HG02970 (cell line): ENCODE measurements around the gene MED12L.

Experiments
- ATAC-seq: cut with Tn5 transposase; IDR thresholded peaks from one replicate; pipeline ENCODE4 v1.9.1; 2021; ENCODE audit warnings: mild to moderate bottlenecking, moderate library complexity, moderate number of reproducible peaks; ENCODE audit not compliant: unreplicated experiment, low FRiP score

MED12L gene

GRCh38 chr3:151477591-151478334 is 392.3 kb downstream of the MED12L start:
- ATAC-seq, result no peak

GRCh38 chr3:151478335-151478697 is 392.9 kb downstream of the MED12L start:
- ATAC-seq, result no peak

- ATAC-seq, result no peak
Observed at GRCh38 chr3:151479452-151479851, 394.0 kb downstream of the MED12L start.

GRCh38 chr3:151480492-151480891 is 395.0 kb downstream of the MED12L start:
- ATAC-seq, result no peak

GRCh38 chr3:151483488-151483887 is 398.0 kb downstream of the MED12L start:
- no peak for ATAC-seq

- no peak for ATAC-seq
Observed at GRCh38 chr3:151483961-151484520, 398.6 kb downstream of the MED12L start.
